Endodermal cell (in vitro differentiated cells): ENCODE measurements around the gene TIMP2. TPM values are rescaled to one million over a fixed set of nuclear protein-coding genes. Genes with fewer than 3 reads are reported as not detected.
"Not testable (repeated sequence)": the region's sequence is repeated elsewhere in the genome, so short reads cannot be mapped to it uniquely, and the experiment has no call there.

Experiments used
- DNase-seq: peaks from one replicate; pipeline ENCODE4 v3.0.0-alpha.2; 2017
- H3K27ac ChIP-seq: 2 replicates; pipeline ENCODE4 v1.5.1; 2013; ENCODE audit warnings: mild to moderate bottlenecking, low read depth, low read length, moderate library complexity
- H3K27me3 ChIP-seq: 2 replicates; pipeline ENCODE4 v1.6.1; 2013; ENCODE audit warnings: mild to moderate bottlenecking, low read length, moderate library complexity; ENCODE audit not compliant: insufficient read depth, control insufficient read depth, poor library complexity, severe bottlenecking
- H3K36me3 ChIP-seq: 2 replicates; pipeline ENCODE4 v1.7.0; 2013; ENCODE audit warnings: mild to moderate bottlenecking, low read length, moderate library complexity; ENCODE audit not compliant: control insufficient read depth, insufficient read depth
- H3K4me1 ChIP-seq: one replicate; pipeline ENCODE4 v1.7.0; 2013; ENCODE audit warnings: low read length; ENCODE audit not compliant: control insufficient read depth, insufficient read depth
- H3K4me3 ChIP-seq: 2 replicates; pipeline ENCODE4 v1.5.1; 2013; ENCODE audit warnings: mild to moderate bottlenecking, low read length, moderate library complexity
- H3K9ac ChIP-seq: 2 replicates; pipeline ENCODE4 v1.6.1; 2013; ENCODE audit warnings: mild to moderate bottlenecking, low read length, moderate library complexity; ENCODE audit not compliant: poor library complexity, severe bottlenecking; ENCODE audit errors: extremely low read depth
- H3K9me3 ChIP-seq: 2 replicates; pipeline ENCODE4 v1.6.1; 2013; ENCODE audit warnings: mild to moderate bottlenecking, low read length, moderate library complexity; ENCODE audit not compliant: control insufficient read depth
- H3K27ac Mint-ChIP-seq: 2 replicates; pipeline ENCODE4 v1.8.0; 2020; ENCODE audit warnings: mixed read lengths
- H3K27me3 Mint-ChIP-seq: 2 replicates; pipeline ENCODE4 v1.8.0; 2021; ENCODE audit warnings: mild to moderate bottlenecking, mixed read lengths; ENCODE audit not compliant: insufficient read depth
- H3K36me3 Mint-ChIP-seq: 2 replicates; pipeline ENCODE4 v1.8.0; 2020; ENCODE audit warnings: low read depth, mixed read lengths
- H3K4me1 Mint-ChIP-seq: 2 replicates; pipeline ENCODE4 v1.8.0; 2020; ENCODE audit warnings: mixed read lengths
- H3K4me3 Mint-ChIP-seq: 2 replicates; pipeline ENCODE4 v1.8.0; 2020; ENCODE audit warnings: mild to moderate bottlenecking, moderate library complexity, mixed read lengths
- H3K9me3 Mint-ChIP-seq: 2 replicates; pipeline ENCODE4 v1.8.0; 2020; ENCODE audit warnings: mild to moderate bottlenecking, mixed read lengths
- CTCF ChIP-seq: fragments of 200-600 bp; sonication (generic); conservative IDR thresholded peaks from 2 replicates; pipeline ENCODE4 v1.5.0; 2021; ENCODE audit warnings: antibody characterized with exemption, mild to moderate bottlenecking
- WGBS, 2 experiments: methylation state at CpG; one replicate each; pipeline versions ENCODE4 v1.1.5 to v1.1.7; 2013; ENCODE audit warnings: missing lambda C conversion rate in 2 of 2, mixed read lengths in 1 of 2; ENCODE audit not compliant: insufficient coverage in 1 of 2, insufficient read length in 1 of 2; 5-methylcytosine and 5-hydroxymethylcytosine counted together
- total RNA-seq, 2 donors: library from RNA; stranded (reverse); fragmentation: NEBNext Ultra II Directional in 1 of 2; extraction: Animal tissue kit (Norgen Biotek cat#: 25700) in 1 of 2; gene quantifications; 2 replicates in 1 of 2; 3 replicates in 1 of 2; pipeline ENCODE4 v1.2.1, GENCODE V29; 2021

The TIMP2 gene
- total RNA-seq, 2 donors from 2014 or later: 36.9 to 42.7 TPM

- H3K27me3 ChIP-seq: no peaks in the 10 kb centered on the region
- no peaks in the 10 kb centered on the region for H3K9me3 Mint-ChIP-seq
- no peaks in the 10 kb centered on the region for H3K36me3 ChIP-seq
- WGBS, 2 experiments: 93 to 94% methylated on average over 14 of the region's 14 CpGs
- peak overlapping the region; percentile 32 for H3K27ac ChIP-seq
- no peak for DNase-seq
- H3K27ac Mint-ChIP-seq: peak overlapping the region; percentile 38
- H3K9me3 ChIP-seq: no peaks in the 10 kb centered on the region
- H3K27me3 Mint-ChIP-seq: no peaks in the 10 kb centered on the region
- H3K4me1 ChIP-seq: no peaks in the 10 kb centered on the region
- no peak overlapping the region for H3K4me3 Mint-ChIP-seq
- no peak for TF ChIP-seq CTCF
- H3K9ac ChIP-seq: no peak overlapping the region
- no peaks in the 10 kb centered on the region for H3K4me1 Mint-ChIP-seq
- H3K4me3 ChIP-seq: no peak overlapping the region
- H3K36me3 Mint-ChIP-seq: no peaks in the 10 kb centered on the region
These were observed 33.1 kb downstream of the TIMP2 start for GRCh38 chr17:78892062-78892456.

DNA sequence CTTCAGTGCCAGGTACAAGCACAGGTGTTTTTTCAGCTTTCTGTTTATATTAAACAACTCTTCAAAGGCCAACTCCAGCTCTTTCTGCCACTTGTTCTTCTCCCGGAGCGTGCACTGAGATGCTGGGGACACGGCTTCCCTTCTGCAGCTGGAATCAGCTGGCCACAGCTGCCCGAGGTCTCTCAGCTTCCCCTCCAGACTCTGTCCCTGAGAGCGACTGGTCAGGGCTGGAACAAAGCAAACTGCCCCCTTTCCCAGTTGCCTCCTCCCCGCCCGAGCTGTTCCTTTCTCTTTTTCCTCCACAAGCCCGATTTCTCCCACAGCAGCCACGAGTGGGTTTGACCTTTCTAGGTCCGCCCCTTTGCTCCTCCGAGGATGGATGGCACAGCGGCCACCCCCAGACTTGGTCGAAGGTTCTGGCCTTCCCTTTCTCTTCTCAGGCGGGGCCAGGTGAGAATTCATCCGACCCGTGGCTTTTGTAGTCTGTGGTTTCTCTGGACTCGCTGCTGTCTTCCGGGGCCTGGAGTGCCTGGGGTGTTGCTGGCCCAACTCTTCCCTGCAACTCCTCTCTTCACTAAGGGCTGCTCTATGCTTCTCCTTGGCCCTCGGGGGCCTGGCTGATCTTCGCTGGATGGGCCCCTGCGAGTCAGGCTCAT lies 33.7 kb downstream of the TIMP2 start:
- H3K36me3 Mint-ChIP-seq: no peaks in the 10 kb centered on the region
- H3K9ac ChIP-seq: no peak overlapping the region

GRCh38 chr17:78890498-78890897 lies 34.7 kb downstream of the TIMP2 start:
- Histone ChIP-seq H3K9ac (no peak overlapping the region), H3K4me1 (no peaks in the 10 kb centered on the region), H3K4me3 (no peak overlapping the region), H3K27ac (no peak overlapping the region), H3K27me3 (no peaks in the 10 kb centered on the region), H3K36me3 (no peaks in the 10 kb centered on the region), H3K9me3 (no peaks in the 10 kb centered on the region)
- H3K27me3 Mint-ChIP-seq: no peaks in the 10 kb centered on the region
- 94 to 95% methylated on average over 16 of the region's 16 CpGs for WGBS, 2 experiments
- no peak overlapping the region for H3K27ac Mint-ChIP-seq
- H3K4me1 Mint-ChIP-seq: no peaks in the 10 kb centered on the region
- no peaks in the 10 kb centered on the region for H3K36me3 Mint-ChIP-seq
- DNase-seq: no peak
- no peak overlapping the region for H3K4me3 Mint-ChIP-seq
- TF ChIP-seq CTCF: no peak
- H3K9me3 Mint-ChIP-seq: no peaks in the 10 kb centered on the region

More for the DNA sequence above, 33.7 kb downstream of the TIMP2 start:
- Mint-ChIP-seq H3K4me3 (no peak overlapping the region), H3K27ac (peak overlapping the region; percentile 38), H3K27me3 (no peaks in the 10 kb centered on the region), H3K9me3 (no peaks in the 10 kb centered on the region), H3K4me1 (no peaks in the 10 kb centered on the region)
- Histone ChIP-seq H3K4me3 (no peak overlapping the region), H3K36me3 (no peaks in the 10 kb centered on the region), H3K27ac (no peak overlapping the region), H3K9me3 (no peaks in the 10 kb centered on the region), H3K27me3 (no peaks in the 10 kb centered on the region), H3K4me1 (no peaks in the 10 kb centered on the region)
- DNase-seq: no peak
- no peak for TF ChIP-seq CTCF
- 91 to 94% methylated on average over 13 to 21 of the region's 21 CpGs for WGBS, 2 experiments

GRCh38 chr17:78890096-78890495 lies 35.1 kb downstream of the TIMP2 start:
- H3K36me3 ChIP-seq, H3K9me3 ChIP-seq, H3K9ac ChIP-seq, H3K27ac ChIP-seq, H3K4me1 ChIP-seq, H3K27me3 ChIP-seq, H3K4me3 ChIP-seq, H3K9me3 Mint-ChIP-seq, H3K27ac Mint-ChIP-seq, DNase-seq, H3K36me3 Mint-ChIP-seq, H3K4me3 Mint-ChIP-seq, H3K27me3 Mint-ChIP-seq, H3K4me1 Mint-ChIP-seq: not testable (repeated sequence)
- 89 to 91% methylated on average over 6 to 11 of the region's 11 CpGs for WGBS, 2 experiments
